ENCODE measurements around the gene LOXL1. TPM values are rescaled to one million over a fixed set of nuclear protein-coding genes. Genes with fewer than 3 reads are reported as not detected.
A peak's percentile ranks its signal among the peaks of the same experiment; 100 is the strongest.

The LOXL1 gene
- total and polyA plus RNA-seq, 2 of the 13 experiments (the other 11 are each of a cell fraction or from before 2014, with no cell fraction given), result 0.51 to 1.3 TPM

- CTCF ChIA-PET (ENCODE audit: low intra/inter-chr PET ratio, low total read pairs), result no interaction called here
- in situ Hi-C loops (cut with HindIII; ENCODE audit: extremely low pct_ligation_motif_present, low pct_unique_long_range_greater_than_20kb) (no loop called here), intact Hi-C loops (cut with micrococcal nuclease; ENCODE audit: unreplicated experiment) (no loop called here)
- Histone ChIP-seq H3K27ac (ENCODE audit: extremely low read length, insufficient read depth, low read length) (no peak overlapping the region), H3K36me3 (replicated peaks in 1 of 2; ENCODE audit: control insufficient read depth in 1 of 2, insufficient read depth in 2 of 2, low read length in 2 of 2) (no peaks in the 10 kb centered on the region), H3K9me3 (ENCODE audit: low read length) (no peaks in the 10 kb centered on the region), H3K9ac (ENCODE audit: insufficient read depth, low read depth, low read length) (no peak overlapping the region), H3K79me2 (ENCODE audit: insufficient read depth, low read length) (no peaks in the 10 kb centered on the region), H2AFZ (ENCODE audit: low read length) (no peak overlapping the region), H3K4me3 (replicated peaks in 1 of 3; ENCODE audit: insufficient read depth in 1 of 3, low read depth in 2 of 3, low read length in 3 of 3) (no peak overlapping the region), H3K27me3 (ENCODE audit: control insufficient read depth in 1 of 2, insufficient read depth in 2 of 2, low read length in 2 of 2) (no peaks in the 10 kb centered on the region; a peak in 1 of 5 replicates), H3K4me2 (ENCODE audit: low read depth, low read length) (no peak overlapping the region), H3K4me1 (ENCODE audit: insufficient read depth, low read length) (no peaks in the 10 kb centered on the region), H4K20me1 (ENCODE audit: insufficient read depth, low read length) (no peaks in the 10 kb centered on the region)
- WGBS (ENCODE audit: low lambda C conversion rate), result 61% methylated on average over 6 of the region's 8 CpGs
- DNase-seq (ENCODE audit: low spot score), result no peak
- TF ChIP-seq RFXANK (CRISPR knock-in tag; IDR thresholded peaks at IDR 0.05) (no peak), ZNF468 (CRISPR knock-in tag; IDR thresholded peaks at IDR 0.05) (no peak), PHF20 (CRISPR knock-in tag; IDR thresholded peaks at IDR 0.05) (no peak), ARID2 (CRISPR knock-in tag; IDR thresholded peaks at IDR 0.05; ENCODE audit: borderline replicate concordance) (no peak), NR0B2 (CRISPR knock-in tag; IDR thresholded peaks at IDR 0.05) (no peak), ZNF770 (CRISPR knock-in tag; IDR thresholded peaks at IDR 0.05) (no peak), ZC3H4 (CRISPR knock-in tag; IDR thresholded peaks at IDR 0.05; ENCODE audit: borderline replicate concordance) (no peak), HCFC1 (IDR thresholded peaks at IDR 0.05; ENCODE audit: low read depth, low read length) (no peak)
- TF ChIP-seq, protein P1, sequence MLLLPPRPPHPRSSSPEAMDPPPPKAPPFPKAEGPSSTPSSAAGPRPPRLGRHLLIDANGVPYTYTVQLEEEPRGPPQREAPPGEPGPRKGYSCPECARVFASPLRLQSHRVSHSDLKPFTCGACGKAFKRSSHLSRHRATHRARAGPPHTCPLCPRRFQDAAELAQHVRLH (CRISPR knock-in tag; IDR thresholded peaks at IDR 0.05; ENCODE audit: borderline replicate concordance, low read depth), result no peak
- TF ChIP-seq, protein P2, sequence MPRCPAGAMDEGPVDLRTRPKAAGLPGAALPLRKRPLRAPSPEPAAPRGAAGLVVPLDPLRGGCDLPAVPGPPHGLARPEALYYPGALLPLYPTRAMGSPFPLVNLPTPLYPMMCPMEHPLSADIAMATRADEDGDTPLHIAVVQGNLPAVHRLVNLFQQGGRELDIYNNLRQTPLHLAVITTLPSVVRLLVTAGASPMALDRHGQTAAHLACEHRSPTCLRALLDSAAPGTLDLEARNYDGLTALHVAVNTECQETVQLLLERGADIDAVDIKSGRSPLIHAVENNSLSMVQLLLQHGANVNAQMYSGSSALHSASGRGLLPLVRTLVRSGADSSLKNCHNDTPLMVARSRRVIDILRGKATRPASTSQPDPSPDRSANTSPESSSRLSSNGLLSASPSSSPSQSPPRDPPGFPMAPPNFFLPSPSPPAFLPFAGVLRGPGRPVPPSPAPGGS (CRISPR knock-in tag; IDR thresholded peaks at IDR 0.05), result no peak
- TF ChIP-seq, protein P3, sequence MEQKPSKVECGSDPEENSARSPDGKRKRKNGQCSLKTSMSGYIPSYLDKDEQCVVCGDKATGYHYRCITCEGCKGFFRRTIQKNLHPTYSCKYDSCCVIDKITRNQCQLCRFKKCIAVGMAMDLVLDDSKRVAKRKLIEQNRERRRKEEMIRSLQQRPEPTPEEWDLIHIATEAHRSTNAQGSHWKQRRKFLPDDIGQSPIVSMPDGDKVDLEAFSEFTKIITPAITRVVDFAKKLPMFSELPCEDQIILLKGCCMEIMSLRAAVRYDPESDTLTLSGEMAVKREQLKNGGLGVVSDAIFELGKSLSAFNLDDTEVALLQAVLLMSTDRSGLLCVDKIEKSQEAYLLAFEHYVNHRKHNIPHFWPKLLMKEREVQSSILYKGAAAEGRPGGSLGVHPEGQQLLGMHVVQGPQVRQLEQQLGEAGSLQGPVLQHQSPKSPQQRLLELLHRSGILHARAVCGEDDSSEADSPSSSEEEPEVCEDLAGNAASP (CRISPR knock-in tag; IDR thresholded peaks at IDR 0.05; ENCODE audit: borderline replicate concordance), result no peak
- TF ChIP-seq, protein P4, sequence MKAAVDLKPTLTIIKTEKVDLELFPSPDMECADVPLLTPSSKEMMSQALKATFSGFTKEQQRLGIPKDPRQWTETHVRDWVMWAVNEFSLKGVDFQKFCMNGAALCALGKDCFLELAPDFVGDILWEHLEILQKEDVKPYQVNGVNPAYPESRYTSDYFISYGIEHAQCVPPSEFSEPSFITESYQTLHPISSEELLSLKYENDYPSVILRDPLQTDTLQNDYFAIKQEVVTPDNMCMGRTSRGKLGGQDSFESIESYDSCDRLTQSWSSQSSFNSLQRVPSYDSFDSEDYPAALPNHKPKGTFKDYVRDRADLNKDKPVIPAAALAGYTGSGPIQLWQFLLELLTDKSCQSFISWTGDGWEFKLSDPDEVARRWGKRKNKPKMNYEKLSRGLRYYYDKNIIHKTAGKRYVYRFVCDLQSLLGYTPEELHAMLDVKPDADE (CRISPR knock-in tag; IDR thresholded peaks at IDR 0.05), result no peak
- no TSS peak for BruUV-seq (replicated peaks)
- ATAC-seq, result peak; percentile 40; the same call in 2 of the 3 replicates
- POLR2A ChIA-PET, result no interaction called here
- FAIRE-seq, result no peak
Measured at GRCh38 chr15:73982222-73982962, 56.1 kb downstream of the LOXL1 start.
